Aorta (tissue), 5 donors: ENCODE data around the gene KRTAP9-4. TPM values are rescaled to one million over a fixed set of nuclear protein-coding genes. Genes with fewer than 3 reads are reported as not detected.
"Not testable (repeated sequence)": the region's sequence is repeated elsewhere in the genome, so short reads cannot be mapped to it uniquely, and the experiment has no call there.

ENCODE experiments used
- ATAC-seq: fragments of 200-7000 bp; cut with Tn5 transposase; one replicate; pipeline ENCODE4 v1.9.1; 2022; ENCODE audit warnings: moderate library complexity; ENCODE audit not compliant: low FRiP score
- DNase-seq, 2 donors: peaks; one replicate each; pipeline ENCODE4 v3.0.0-alpha.2; 2020
- H3K27ac ChIP-seq, 2 donors: one replicate each; pipeline ENCODE4 v1.5.1; 2013; ENCODE audit warnings: low read length in 2 of 2, mild to moderate bottlenecking in 2 of 2, moderate library complexity in 2 of 2, control low read depth in 1 of 2, inconsistent platforms in 1 of 2, low read depth in 1 of 2
- H3K27me3 ChIP-seq, 2 donors: one replicate each; pipeline ENCODE4 v1.6.1; 2013; ENCODE audit warnings: control low read depth in 1 of 2, low read length in 1 of 2, mild to moderate bottlenecking in 1 of 2, moderate library complexity in 1 of 2; ENCODE audit not compliant: insufficient read depth in 2 of 2, control insufficient read depth in 1 of 2
- H3K36me3 ChIP-seq, 2 donors: one replicate each; pipeline ENCODE4 v1.6.1; 2013; ENCODE audit warnings: control low read depth in 1 of 2, low read length in 1 of 2, mild to moderate bottlenecking in 1 of 2; ENCODE audit not compliant: insufficient read depth in 2 of 2, control insufficient read depth in 1 of 2
- H3K4me1 ChIP-seq, 2 donors: one replicate each; pipeline ENCODE4 v1.6.1; 2013; ENCODE audit warnings: low read length in 2 of 2, control low read depth in 1 of 2, mild to moderate bottlenecking in 1 of 2, moderate library complexity in 1 of 2; ENCODE audit not compliant: insufficient read depth in 2 of 2, control insufficient read depth in 1 of 2
- H3K4me3 ChIP-seq, 2 donors: one replicate each; pipeline ENCODE4 v1.5.1; 2013; ENCODE audit warnings: low read length in 2 of 2, control low read depth in 1 of 2, mild to moderate bottlenecking in 1 of 2
- H3K9me3 ChIP-seq: one replicate; pipeline ENCODE4 v1.6.1; 2013; ENCODE audit warnings: mild to moderate bottlenecking, low read length; ENCODE audit not compliant: control insufficient read depth
- WGBS, 2 donors: extraction: QIAGEN DNeasy Blood & Tissue Kit; methylation state at CpG; one replicate each; pipeline ENCODE4 v1.1.7; 2013; 5-methylcytosine and 5-hydroxymethylcytosine counted together
- intact Hi-C, 2 donors: fragments of 100-400 bp; cut with DNase I; formaldehyde crosslinking; loops; one replicate each; pipeline versions ENCODE4 v1.14.2 to v1.15.0; 2022
- polyA plus RNA-seq, 2 donors: library from polyadenylated mRNA; stranded (reverse); fragments of 200-250 nt; gene quantifications; one replicate each; pipeline ENCODE4 v1.2.3, GENCODE V29; 2013
- total RNA-seq, 2 donors: library from RNA; stranded (reverse); fragmentation: NEBNext Ultra II Directional; extraction: Animal tissue kit (Norgen Biotek cat#: 25700); gene quantifications; one replicate each; pipeline ENCODE4 v1.2.1, GENCODE V29; 2021
- donor health status: healthy with polysubstance abuse.
- donor health status: Bipolar disorder and iron deficiency.
- donor health status: DM: no; HTN: no; CAD: no.
- donor health status: DM: no; HTN: no; CAD: no.
- donor health status: DM: yes; HTN: yes; CAD: no.

The KRTAP9-4 gene
- total and polyA plus RNA-seq, 4 donors: 0.75 TPM; not detected in 3

GRCh38 chr17:41231731-41232130 is 17.8 kb upstream of the KRTAP9-4 start:
- Histone ChIP-seq H3K9me3 (no peaks in the 10 kb centered on the region), H3K27ac (no peak overlapping the region), H3K36me3 (no peaks in the 10 kb centered on the region), H3K4me3 (no peak overlapping the region), H3K27me3 (no peaks in the 10 kb centered on the region), H3K4me1 (no peaks in the 10 kb centered on the region)
- 79 to 82% methylated on average over 6 of the region's 6 CpGs for WGBS, 2 donors
- intact Hi-C loops: no loop called here
- no peak for ATAC-seq
- no peak for DNase-seq

GRCh38 chr17:41232399-41233105 is 16.9 kb upstream of the KRTAP9-4 start, which contains the start of gene KRTAP9-3:
Gene KRTAP9-3 (plus strand): TSS chr17:41232449. CDS start chr17:41232502, 53 bp downstream.
- intact Hi-C loops, H3K27me3 ChIP-seq, H3K4me3 ChIP-seq, H3K27ac ChIP-seq, DNase-seq, H3K36me3 ChIP-seq, H3K4me1 ChIP-seq, ATAC-seq, H3K9me3 ChIP-seq: not testable (repeated sequence)
- WGBS, 2 donors: 76 to 79% methylated on average over 1 of the region's 1 CpG

DNA sequence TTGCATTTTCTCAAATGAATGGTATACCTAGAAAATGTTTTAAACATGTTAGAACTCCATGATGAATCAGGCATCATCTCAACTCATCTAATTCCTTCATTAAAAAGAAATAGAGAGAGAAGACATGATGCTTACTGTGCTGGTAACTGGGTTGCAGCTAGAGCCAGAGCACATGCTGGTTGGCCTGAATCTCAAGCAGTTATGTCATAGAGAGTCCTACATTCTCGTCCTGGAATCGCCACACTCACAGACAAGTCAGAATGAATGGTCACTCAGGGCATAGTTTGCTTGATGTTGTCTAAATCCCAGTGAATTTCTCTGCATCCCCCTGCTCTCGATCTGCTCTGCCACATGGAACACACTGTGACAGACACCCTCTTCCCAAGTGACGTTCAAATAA is 12.4 kb upstream of the KRTAP9-4 start:
- H3K27me3 ChIP-seq, H3K27ac ChIP-seq, H3K4me3 ChIP-seq, ATAC-seq, intact Hi-C loops, DNase-seq, H3K36me3 ChIP-seq, H3K9me3 ChIP-seq, H3K4me1 ChIP-seq: not testable (repeated sequence)
- 47 to 53% methylated on average over 4 of the region's 4 CpGs for WGBS, 2 donors

DNA sequence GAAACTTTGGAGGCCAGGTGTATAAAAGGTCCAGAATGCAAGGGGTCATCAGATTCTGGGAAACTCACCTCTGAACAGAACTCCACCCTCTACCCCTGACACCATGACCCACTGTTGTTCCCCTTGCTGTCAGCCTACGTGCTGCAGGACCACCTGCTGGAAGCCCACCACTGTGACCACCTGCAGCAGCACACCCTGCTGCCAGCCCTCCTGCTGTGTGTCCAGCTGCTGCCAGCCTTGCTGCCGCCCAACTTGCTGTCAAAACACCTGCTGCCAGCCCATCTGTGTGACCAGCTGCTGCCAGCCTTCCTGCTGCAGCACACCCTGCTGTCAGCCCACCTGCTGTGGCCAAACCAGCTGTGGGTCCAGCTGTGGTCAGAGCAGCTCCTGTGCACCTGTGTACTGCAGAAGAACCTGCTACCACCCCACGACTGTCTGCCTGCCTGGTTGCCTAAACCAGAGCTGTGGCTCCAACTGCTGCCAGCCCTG is 11.5 kb upstream of the KRTAP9-4 start, which contains the start of gene KRTAP9-8:
KRTAP9-8 (plus strand) TSS at position 51 of the 489 bp plus-strand sequence; CDS start at position 104, 53 bp downstream.
- ATAC-seq, intact Hi-C loops, H3K4me1 ChIP-seq, H3K9me3 ChIP-seq, DNase-seq, H3K4me3 ChIP-seq, H3K27ac ChIP-seq, H3K36me3 ChIP-seq, H3K27me3 ChIP-seq: not testable (repeated sequence)
- 29 to 33% methylated on average over 3 of the region's 3 CpGs for WGBS, 2 donors

GRCh38 chr17:41246995-41247787 is 2.3 kb upstream of the KRTAP9-4 start:
- H3K27ac ChIP-seq, H3K27me3 ChIP-seq, H3K36me3 ChIP-seq, H3K4me1 ChIP-seq, intact Hi-C loops, ATAC-seq, H3K4me3 ChIP-seq, DNase-seq, H3K9me3 ChIP-seq: not testable (repeated sequence)
- 45 to 63% methylated on average over 2 of the region's 2 CpGs for WGBS, 2 donors

GRCh38 chr17:41251261-41251660 is 1.8 kb downstream of the KRTAP9-4 start:
- intact Hi-C loops: no loop called here
- ATAC-seq: no peak
- Histone ChIP-seq H3K27me3 (no peaks in the 10 kb centered on the region), H3K4me3 (no peak overlapping the region), H3K27ac (no peak overlapping the region), H3K36me3 (no peaks in the 10 kb centered on the region), H3K4me1 (no peaks in the 10 kb centered on the region), H3K9me3 (no peaks in the 10 kb centered on the region)
- no peak for DNase-seq
- WGBS, 2 donors: 86 to 95% methylated on average over 1 of the region's 1 CpG

DNA sequence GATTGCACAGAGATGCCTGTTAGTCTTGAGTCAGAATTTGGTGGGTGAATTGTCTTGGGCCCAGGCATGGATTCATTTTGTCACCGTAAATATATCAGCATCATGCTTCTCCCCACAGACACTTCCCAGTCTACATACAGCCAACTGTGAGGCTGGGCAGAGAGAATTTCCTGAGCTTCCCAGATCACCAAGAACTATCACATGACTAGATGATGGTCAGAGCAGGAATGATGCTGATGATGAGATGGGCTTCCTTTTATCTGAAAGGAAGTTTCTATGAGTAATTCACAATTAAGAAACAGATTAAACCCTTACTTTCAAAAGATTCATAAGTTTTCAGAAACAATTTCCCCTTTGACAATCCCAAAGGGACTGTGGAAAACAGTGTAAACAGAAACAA is 5.4 kb downstream of the KRTAP9-4 start:
- Histone ChIP-seq H3K27me3 (no peaks in the 10 kb centered on the region), H3K4me1 (no peaks in the 10 kb centered on the region), H3K9me3 (no peaks in the 10 kb centered on the region), H3K27ac (no peak overlapping the region), H3K4me3 (no peak overlapping the region), H3K36me3 (no peaks in the 10 kb centered on the region)
- DNase-seq: no peak
- ATAC-seq: no peak
- 0 to 29% methylated on average over 1 of the region's 1 CpG for WGBS, 2 donors
- intact Hi-C loops: no loop called here

DNA sequence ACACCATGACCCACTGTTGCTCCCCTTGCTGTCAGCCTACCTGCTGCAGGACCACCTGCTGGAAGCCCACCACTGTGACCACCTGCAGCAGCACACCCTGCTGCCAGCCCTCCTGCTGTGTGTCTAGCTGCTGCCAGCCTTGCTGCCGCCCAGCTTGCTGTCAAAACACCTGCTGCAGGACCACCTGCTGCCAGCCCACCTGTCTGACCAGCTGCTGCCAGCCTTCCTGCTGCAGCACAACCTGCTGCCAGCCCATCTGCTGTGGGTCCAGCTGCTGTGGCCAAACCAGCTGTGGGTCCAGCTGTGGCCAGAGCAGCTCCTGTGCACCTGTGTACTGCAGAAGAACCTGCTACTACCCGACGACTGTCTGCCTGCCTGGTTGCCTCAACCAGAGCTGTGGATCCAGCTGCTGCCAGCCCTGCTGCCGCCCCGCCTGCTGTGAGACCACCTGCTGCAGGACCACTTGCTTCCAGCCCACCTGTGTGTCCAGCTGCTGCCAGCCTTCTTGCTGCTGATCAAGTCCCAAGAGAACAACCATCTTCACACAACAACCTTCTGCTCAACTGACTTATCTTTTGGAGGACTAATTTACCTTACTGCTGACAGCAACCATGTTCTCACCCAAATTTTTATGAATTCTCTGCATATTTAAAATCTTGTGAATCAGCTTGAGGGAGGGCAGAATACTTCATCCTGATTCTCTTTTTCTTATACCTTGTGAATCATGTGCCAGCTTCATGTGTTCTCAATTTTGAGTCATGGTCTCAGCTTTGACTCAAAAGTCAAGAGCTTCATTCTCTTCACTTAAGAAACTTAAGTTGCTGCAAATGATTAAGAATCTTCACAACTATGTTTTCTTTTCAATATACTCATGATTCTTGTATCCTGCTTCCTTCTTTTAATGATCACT is 6.1 kb downstream of the KRTAP9-4 start, which contains the start of gene KRTAP9-9:
KRTAP9-9 (plus strand) TSS at position 4 of the 910 bp plus-strand sequence.
- H3K27ac ChIP-seq, DNase-seq, ATAC-seq, H3K27me3 ChIP-seq, H3K36me3 ChIP-seq, H3K4me3 ChIP-seq, H3K4me1 ChIP-seq, intact Hi-C loops, H3K9me3 ChIP-seq: not testable (repeated sequence)
- WGBS, 2 donors: 69 to 72% methylated on average over 5 of the region's 5 CpGs
